HG02981 (cell line): ENCODE measurements around the gene TDRD7.
"Not testable (repeated sequence)": the region's sequence is repeated elsewhere in the genome, so short reads cannot be mapped to it uniquely, and the experiment has no call there.

ENCODE experiments used
- ATAC-seq: cut with Tn5 transposase; IDR thresholded peaks from one replicate; pipeline ENCODE4 v1.9.1; 2021; ENCODE audit warnings: mild to moderate bottlenecking, moderate library complexity; ENCODE audit not compliant: unreplicated experiment

TDRD7 gene

GRCh38 chr9:97425336-97425972 is 13.6 kb downstream of the TDRD7 start:
- no peak for ATAC-seq

GRCh38 chr9:97425973-97426336 is 14.1 kb downstream of the TDRD7 start:
- no peak for ATAC-seq

- no peak for ATAC-seq
Measured at GRCh38 chr9:97427885-97428284, 16.0 kb downstream of the TDRD7 start.

- ATAC-seq = no peak
Measured at GRCh38 chr9:97430316-97431043, 18.6 kb downstream of the TDRD7 start.

- ATAC-seq = no peak
Measured at GRCh38 chr9:97431044-97431441, 19.1 kb downstream of the TDRD7 start.

GRCh38 chr9:97431549-97432143 is 19.8 kb downstream of the TDRD7 start:
- no peak for ATAC-seq

GRCh38 chr9:97437051-97437600 is 25.2 kb downstream of the TDRD7 start:
- no peak for ATAC-seq

GRCh38 chr9:97438257-97438656 is 26.4 kb downstream of the TDRD7 start:
- ATAC-seq = no peak

GRCh38 chr9:97438666-97439065 is 26.8 kb downstream of the TDRD7 start:
- ATAC-seq = no peak

- no peak for ATAC-seq
Measured at GRCh38 chr9:97440160-97440559, 28.3 kb downstream of the TDRD7 start.

GRCh38 chr9:97441729-97442128 is 29.8 kb downstream of the TDRD7 start:
- no peak for ATAC-seq

- ATAC-seq = no peak
Measured at GRCh38 chr9:97445119-97445701, 33.3 kb downstream of the TDRD7 start.

- ATAC-seq = no peak
Measured at GRCh38 chr9:97447001-97447400, 35.1 kb downstream of the TDRD7 start.

- ATAC-seq = not testable (repeated sequence)
Measured at GRCh38 chr9:97453573-97453972, 41.7 kb downstream of the TDRD7 start.

GRCh38 chr9:97456841-97457240 is 44.9 kb downstream of the TDRD7 start:
- not testable (repeated sequence) for ATAC-seq

GRCh38 chr9:97459326-97459725 is 47.4 kb downstream of the TDRD7 start:
- no peak for ATAC-seq

- no peak for ATAC-seq
Measured at GRCh38 chr9:97462159-97462558, 50.3 kb downstream of the TDRD7 start.

- ATAC-seq = no peak
Measured at GRCh38 chr9:97462914-97463313, 51.0 kb downstream of the TDRD7 start.

GRCh38 chr9:97468658-97469448 is 57.0 kb downstream of the TDRD7 start:
- ATAC-seq = peak; percentile 76

GRCh38 chr9:97470076-97470475 is 58.2 kb downstream of the TDRD7 start:
- no peak for ATAC-seq

- no peak for ATAC-seq
Measured at GRCh38 chr9:97473717-97474116, 61.8 kb downstream of the TDRD7 start.
